T-cell (primary cell): ENCODE data around the gene PCNA. TPM values are rescaled to one million over a fixed set of nuclear protein-coding genes. Genes with fewer than 3 reads are reported as not detected.
"Not testable (repeated sequence)": the region's sequence is repeated elsewhere in the genome, so short reads cannot be mapped to it uniquely, and the experiment has no call there.

Experiments used
- ATAC-seq, 4 experiments: fragments of 200-7000 bp in 3 of 4; fragments of 150-1000 bp in 1 of 4; cut with Tn5 transposase; replicated peaks in 1 of 4; 1 replicate in 3 of 4; 2 replicates in 1 of 4; pipeline ENCODE4 v1.10.0; 2021; ENCODE audit warnings: moderate library complexity in 3 of 4, mild to moderate bottlenecking in 2 of 4, moderate number of reproducible peaks in 1 of 4
- CTCF ChIA-PET, 2 donors: fragments of 300-600 bp; sonication (Branson Sonifier 250); formaldehyde crosslinking; loops; one replicate each; lab custom pipeline; 2022; ENCODE audit warnings: antibody characterized with exemption in 2 of 2; lab: Charles Lee
- POLR2A ChIA-PET, 2 donors: fragments of 300-600 bp; sonication (Branson Sonifier 250); formaldehyde crosslinking; loops; one replicate each; lab custom pipeline; 2022; ENCODE audit warnings: antibody characterized with exemption in 2 of 2; lab: Charles Lee
- DNase-seq, 35 experiments: peaks; one replicate each; pipeline versions ENCODE4 v3.0.0 to v3.0.0-alpha.2; 2013 to 2023
- H3K27ac ChIP-seq: one replicate; pipeline ENCODE4 v1.5.1; 2013; ENCODE audit warnings: low read length
- H3K27me3 ChIP-seq, 2 experiments: replicated peaks in 1 of 2; 1 replicate in 1 of 2; 2 replicates in 1 of 2; pipeline versions ENCODE4 v1.6.1 to v1.7.0; 2013; ENCODE audit warnings: low read length in 1 of 2, mixed read lengths in 1 of 2; ENCODE audit not compliant: control insufficient read depth in 2 of 2, insufficient read depth in 2 of 2; ENCODE audit errors: extremely low read depth in 1 of 2
- H3K36me3 ChIP-seq, 2 donors: 1 replicate in 1 of 2; 2 replicates in 1 of 2; pipeline versions ENCODE4 v1.6.1 to v1.7.0; 2013; ENCODE audit warnings: low read length in 1 of 2; ENCODE audit not compliant: control insufficient read depth in 2 of 2, insufficient read depth in 1 of 2; ENCODE audit errors: extremely low read depth in 1 of 2
- H3K4me1 ChIP-seq, 2 experiments: 1 replicate in 1 of 2; 2 replicates in 1 of 2; pipeline versions ENCODE4 v1.6.1 to v1.7.0; 2013; ENCODE audit warnings: low read length in 2 of 2, mixed read lengths in 1 of 2; ENCODE audit not compliant: insufficient read depth in 2 of 2, control insufficient read depth in 1 of 2; ENCODE audit errors: extremely low read depth in 1 of 2
- H3K4me3 ChIP-seq, 2 donors: 1 replicate in 1 of 2; 2 replicates in 1 of 2; pipeline versions ENCODE4 v1.5.1 to v1.7.0; 2013; ENCODE audit warnings: mild to moderate bottlenecking in 2 of 2, low read length in 1 of 2, moderate library complexity in 1 of 2; ENCODE audit not compliant: control insufficient read depth in 1 of 2; ENCODE audit errors: extremely low read depth in 1 of 2
- H3K9me3 ChIP-seq: 2 replicates; pipeline ENCODE4 v1.7.0; 2013
- H3K27ac Mint-ChIP-seq, 2 donors: one replicate each; pipeline ENCODE4 v1.8.0; 2020 to 2021; ENCODE audit warnings: mild to moderate bottlenecking in 2 of 2, mixed read lengths in 2 of 2
- H3K27me3 Mint-ChIP-seq, 2 donors: one replicate each; pipeline ENCODE4 v1.8.0; 2021 to 2022; ENCODE audit warnings: mixed read lengths in 2 of 2
- H3K36me3 Mint-ChIP-seq: one replicate; pipeline ENCODE4 v1.8.0; 2021; ENCODE audit warnings: mixed read lengths
- H3K4me1 Mint-ChIP-seq, 3 donors: one replicate each; pipeline ENCODE4 v1.8.0; 2020 to 2022; ENCODE audit warnings: mixed read lengths in 3 of 3, mild to moderate bottlenecking in 1 of 3
- H3K4me3 Mint-ChIP-seq, 3 donors: one replicate each; pipeline ENCODE4 v1.8.0; 2020 to 2022; ENCODE audit warnings: mild to moderate bottlenecking in 3 of 3, mixed read lengths in 3 of 3, moderate library complexity in 3 of 3
- H3K9me3 Mint-ChIP-seq, 3 donors: one replicate each; pipeline ENCODE4 v1.8.0; 2020 to 2022; ENCODE audit warnings: mixed read lengths in 3 of 3
- WGBS: methylation state at CpG from one replicate; pipeline ENCODE4 v1.1.5; 2013; ENCODE audit warnings: missing lambda C conversion rate; ENCODE audit not compliant: insufficient coverage; 5-methylcytosine and 5-hydroxymethylcytosine counted together
- total RNA-seq, 35 experiments: library from RNA in 6 of 35; stranded (reverse) in 6 of 35; fragments of 120-200 nt in 1 of 35; gene quantifications; one replicate each; pipeline versions ENCODE4 v1.2.1 to v1.2.4 and lab custom pipeline; 2013 to 2026

The PCNA gene
- total RNA-seq, 5 donors from 2014 or later (not counting 1 experiment from before 2014, with no cell fraction given): 30.8 to 54.7 (median 48.2) TPM

GRCh38 chr20:5088688-5089087 lies 31.1 kb downstream of the PCNA start:
- DNase-seq: no peak
- H3K27ac Mint-ChIP-seq: peak overlapping the region; percentile 49 to 52
- no peaks in the 10 kb centered on the region for H3K27me3 Mint-ChIP-seq
- 93% methylated on average over 2 of the region's 3 CpGs for WGBS
- CTCF ChIA-PET: interaction anchor here (0.6 to 1.6 kb wide), 4 partner anchors 9 to 32 kb away, joined by 3 to 9 read pairs (median 6); no protein-coding TSS in a partner anchor
- H3K4me3 ChIP-seq: no peak overlapping the region
- no peak for ATAC-seq
- H3K36me3 ChIP-seq: peaks cover 0 to 7% of the 10 kb centered on the region in 2 donors
- no peaks in the 10 kb centered on the region for H3K9me3 ChIP-seq
- no peak overlapping the region for H3K27ac ChIP-seq
- peaks cover 6% of the 10 kb centered on the region for H3K36me3 Mint-ChIP-seq
- no peaks in the 10 kb centered on the region for H3K27me3 ChIP-seq
- peaks cover 15 to 19% (median 16%) of the 10 kb centered on the region in 3 donors for H3K4me1 Mint-ChIP-seq
- H3K4me3 Mint-ChIP-seq: no peak overlapping the region
- H3K9me3 Mint-ChIP-seq: no peaks in the 10 kb centered on the region
- POLR2A ChIA-PET: interaction anchor here in 1 of 2 donors (0.6 to 0.8 kb wide), 3 partner anchors 32 to 427 kb away, joined by 3 to 6 read pairs (median 5); no protein-coding TSS in a partner anchor
- H3K4me1 ChIP-seq: peaks cover 4 to 9% of the 10 kb centered on the region in 2 experiments

GRCh38 chr20:5085380-5085779 lies 34.4 kb downstream of the PCNA start:
- no CpG with 5 or more reads among the region's 4 CpGs for WGBS
- DNase-seq (no peak), ATAC-seq (no peak)
- H3K36me3 Mint-ChIP-seq: peaks cover 4% of the 10 kb centered on the region
- peaks cover 0 to 3% of the 10 kb centered on the region in 2 donors for H3K36me3 ChIP-seq
- peaks cover 17 to 25% (median 17%) of the 10 kb centered on the region in 3 donors for H3K4me1 Mint-ChIP-seq
- H3K9me3 Mint-ChIP-seq: no peaks in the 10 kb centered on the region
- ChIA-PET CTCF (interaction anchor here (0.7 to 1.1 kb wide), 2 partner anchors 44 to 310 kb away, joined by 3 to 4 read pairs; no protein-coding TSS in a partner anchor), POLR2A (no interaction called here)
- no peak overlapping the region for H3K4me3 ChIP-seq
- H3K9me3 ChIP-seq: no peaks in the 10 kb centered on the region
- no peaks in the 10 kb centered on the region for H3K27me3 ChIP-seq
- no peak overlapping the region for H3K4me3 Mint-ChIP-seq
- no peak overlapping the region for H3K27ac ChIP-seq
- no peak overlapping the region for H3K27ac Mint-ChIP-seq
- no peaks in the 10 kb centered on the region for H3K27me3 Mint-ChIP-seq
- H3K4me1 ChIP-seq: peaks cover 4 to 9% of the 10 kb centered on the region in 2 experiments

DNA sequence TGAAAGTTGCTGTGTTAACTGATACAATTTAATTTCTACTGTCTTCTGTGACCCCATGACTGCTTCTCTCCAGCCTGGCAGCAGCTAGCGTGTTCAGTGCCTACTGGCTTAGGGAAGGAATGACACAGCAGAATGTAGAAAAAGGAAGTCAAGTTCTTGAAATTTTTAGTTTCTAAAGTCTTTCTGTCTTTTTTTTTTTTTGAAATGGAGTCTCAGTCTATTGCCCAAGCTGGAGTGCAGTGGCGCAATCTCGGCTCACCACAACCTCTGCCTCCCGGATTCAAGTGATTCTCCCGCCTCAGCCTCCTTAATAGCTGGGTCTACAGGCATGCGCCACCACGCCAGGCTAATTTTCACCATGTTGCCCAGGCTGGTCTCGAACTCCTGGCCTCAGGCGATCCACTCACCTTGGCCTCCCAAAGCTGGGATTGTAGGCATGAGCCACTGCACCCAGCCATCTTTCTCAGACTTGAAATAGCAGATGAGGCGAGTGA lies 39.3 kb downstream of the PCNA start:
- H3K27me3 ChIP-seq: no peaks in the 10 kb centered on the region
- Mint-ChIP-seq H3K27ac (peak overlapping the region; percentile 69 to 79), H3K27me3 (no peaks in the 10 kb centered on the region), H3K4me3 (no peak overlapping the region), H3K36me3 (peaks cover 4% of the 10 kb centered on the region), H3K9me3 (no peaks in the 10 kb centered on the region), H3K4me1 (peaks cover 33 to 36% (median 35%) of the 10 kb centered on the region in 3 donors)
- H3K4me3 ChIP-seq: no peak overlapping the region
- POLR2A ChIA-PET: interaction anchor here in 1 of 2 donors (0.6 kb wide), 1 partner anchor 1091 kb away, joined by 3 read pairs; no protein-coding TSS in a partner anchor
- H3K4me1 ChIP-seq: peaks cover 12 to 31% of the 10 kb centered on the region in 2 experiments
- DNase-seq (peak in 7 of 35 experiments; percentile 1 to 42 (median 7)), ATAC-seq (no peak)
- H3K27ac ChIP-seq: no peak overlapping the region
- H3K36me3 ChIP-seq: peaks cover 0 to 2% of the 10 kb centered on the region in 2 donors
- WGBS: 86% methylated on average over 10 of the region's 10 CpGs
- CTCF ChIA-PET: interaction anchor here in 1 of 2 donors (1.1 to 1.4 kb wide), 2 partner anchors 21 to 23 kb away, joined by 4 read pairs; no protein-coding TSS in a partner anchor
- no peaks in the 10 kb centered on the region for H3K9me3 ChIP-seq

- Mint-ChIP-seq H3K27me3 (no peaks in the 10 kb centered on the region), H3K4me1 (peaks cover 33 to 40% (median 35%) of the 10 kb centered on the region in 3 donors), H3K36me3 (no peaks in the 10 kb centered on the region), H3K4me3 (peak overlapping the region; percentile 74 to 79 (median 79)), H3K27ac (peak overlapping the region; percentile 97 to 99), H3K9me3 (no peaks in the 10 kb centered on the region)
- CTCF ChIA-PET: interaction anchor here in 1 of 2 donors (0.6 to 1.1 kb wide), 4 partner anchors 20 to 471 kb away, joined by 3 to 5 read pairs (median 3); no protein-coding TSS in a partner anchor
- no peaks in the 10 kb centered on the region for H3K36me3 ChIP-seq
- no peaks in the 10 kb centered on the region for H3K27me3 ChIP-seq
- H3K27ac ChIP-seq: peak overlapping the region; percentile 98
- H3K4me3 ChIP-seq: peak overlapping the region; percentile 47 to 52
- DNase-seq: peak; percentile 45 to 90 (median 75)
- 0% methylated on average over 8 of the region's 11 CpGs for WGBS
- POLR2A ChIA-PET: interaction anchor here (0.8 to 1.2 kb wide), 2 partner anchors 33 to 37 kb away, joined by 4 to 6 read pairs; no protein-coding TSS in a partner anchor
- ATAC-seq: peak; percentile 96 to 98 (median 98)
- no peaks in the 10 kb centered on the region for H3K9me3 ChIP-seq
- peaks cover 12 to 31% of the 10 kb centered on the region in 2 experiments for H3K4me1 ChIP-seq
Observed at GRCh38 chr20:5078399-5078958, 41.3 kb downstream of the PCNA start.

DNA sequence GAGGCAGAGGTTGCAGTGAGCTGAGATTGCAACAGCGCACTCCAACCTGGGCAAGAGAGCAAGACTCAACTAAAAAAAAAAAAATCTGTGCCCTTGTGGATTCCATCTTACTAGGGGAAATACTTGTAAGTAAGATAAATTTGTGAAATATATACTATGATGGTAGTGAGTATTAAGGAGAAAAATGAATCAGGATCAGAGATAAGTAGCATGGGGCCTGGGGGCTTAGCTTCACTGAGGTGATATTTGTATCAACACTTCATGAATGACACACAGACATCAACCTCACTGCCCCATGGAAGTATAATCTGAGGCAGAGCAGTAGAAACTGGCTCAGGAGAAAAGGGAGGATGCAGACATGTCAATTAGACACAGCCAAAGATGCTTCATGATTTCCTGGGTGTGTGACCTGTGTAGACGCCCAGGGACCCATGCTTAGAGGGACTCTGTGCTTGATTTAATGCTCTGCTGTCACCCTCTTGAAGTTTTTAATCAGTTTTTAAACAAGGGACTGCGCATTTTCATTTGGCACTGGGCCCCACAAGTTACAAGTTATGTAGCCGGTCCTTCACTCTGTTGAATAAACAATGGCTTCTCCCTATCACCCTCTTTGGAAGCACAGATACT lies 41.9 kb downstream of the PCNA start:
- Mint-ChIP-seq H3K9me3 (no peaks in the 10 kb centered on the region), H3K4me1 (peaks cover 33 to 40% (median 35%) of the 10 kb centered on the region in 3 donors)
- POLR2A ChIA-PET: no interaction called here

DNA sequence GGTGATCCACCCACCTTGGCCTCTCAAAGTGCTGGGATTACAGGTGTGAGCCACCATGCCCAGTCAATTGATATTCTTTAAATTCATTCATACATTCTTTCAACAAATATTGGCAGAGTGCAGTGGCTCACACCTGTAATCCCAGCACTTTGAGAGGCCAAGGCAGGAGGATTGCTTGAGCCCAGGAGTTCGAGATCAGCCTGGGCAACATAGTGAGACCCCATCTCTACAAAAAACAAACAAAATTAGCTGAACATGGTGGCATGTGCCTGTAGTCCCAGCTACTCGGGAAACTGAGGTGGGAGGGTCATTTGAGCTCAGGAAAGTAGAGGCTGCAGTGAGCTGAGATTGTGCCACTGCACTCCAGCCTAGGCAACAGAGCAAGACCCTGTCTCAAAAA lies 42.8 kb downstream of the PCNA start:
- no CpG with 5 or more reads among the region's 2 CpGs for WGBS
- H3K9me3 Mint-ChIP-seq, POLR2A ChIA-PET, H3K36me3 Mint-ChIP-seq, H3K4me3 ChIP-seq, H3K9me3 ChIP-seq, H3K27me3 Mint-ChIP-seq, ATAC-seq, H3K27me3 ChIP-seq, H3K36me3 ChIP-seq, DNase-seq: not testable (repeated sequence)
- CTCF ChIA-PET: interaction anchor here (0.6 to 0.8 kb wide), 2 partner anchors 16 to 24 kb away, joined by 3 to 5 read pairs; no protein-coding TSS in a partner anchor
- peak overlapping the region; percentile 97 to 99 for H3K27ac Mint-ChIP-seq
- peak overlapping the region in 1 of 3 donors; percentile 79 for H3K4me3 Mint-ChIP-seq
- H3K4me1 ChIP-seq: peaks cover 12 to 31% of the 10 kb centered on the region in 2 experiments
- peaks cover 33 to 40% (median 35%) of the 10 kb centered on the region in 3 donors for H3K4me1 Mint-ChIP-seq
- H3K27ac ChIP-seq: peak overlapping the region; percentile 98

More for the DNA sequence above, 41.9 kb downstream of the PCNA start:
- CTCF ChIA-PET: interaction anchor here (0.8 kb wide), 2 partner anchors 19 to 23 kb away, joined by 3 read pairs; no protein-coding TSS in a partner anchor
- peaks cover 12 to 31% of the 10 kb centered on the region in 2 experiments for H3K4me1 ChIP-seq
- Mint-ChIP-seq H3K36me3 (no peaks in the 10 kb centered on the region), H3K27me3 (no peaks in the 10 kb centered on the region), H3K4me3 (peak overlapping the region; percentile 74 to 79 (median 79)), H3K27ac (peak overlapping the region; percentile 97 to 99)
- H3K9me3 ChIP-seq: no peaks in the 10 kb centered on the region
- ATAC-seq (peak; percentile 56 to 67 (median 64)), DNase-seq (peak in 17 of 35 experiments; percentile 3 to 46 (median 14))
- WGBS: 16% methylated on average over 3 of the region's 4 CpGs
- H3K36me3 ChIP-seq: no peaks in the 10 kb centered on the region
- H3K27ac ChIP-seq: peak overlapping the region; percentile 98
- no peaks in the 10 kb centered on the region for H3K27me3 ChIP-seq
- peak overlapping the region; percentile 47 to 52 for H3K4me3 ChIP-seq
